HG03575 (cell line): ENCODE data around the gene PCIF1.

ENCODE experiments used
- ATAC-seq: cut with Tn5 transposase; IDR thresholded peaks from one replicate; pipeline ENCODE4 v1.9.1; 2021; ENCODE audit not compliant: unreplicated experiment, insufficient number of reproducible peaks, low FRiP score; ENCODE audit errors: extremely low read depth

Gene PCIF1

DNA sequence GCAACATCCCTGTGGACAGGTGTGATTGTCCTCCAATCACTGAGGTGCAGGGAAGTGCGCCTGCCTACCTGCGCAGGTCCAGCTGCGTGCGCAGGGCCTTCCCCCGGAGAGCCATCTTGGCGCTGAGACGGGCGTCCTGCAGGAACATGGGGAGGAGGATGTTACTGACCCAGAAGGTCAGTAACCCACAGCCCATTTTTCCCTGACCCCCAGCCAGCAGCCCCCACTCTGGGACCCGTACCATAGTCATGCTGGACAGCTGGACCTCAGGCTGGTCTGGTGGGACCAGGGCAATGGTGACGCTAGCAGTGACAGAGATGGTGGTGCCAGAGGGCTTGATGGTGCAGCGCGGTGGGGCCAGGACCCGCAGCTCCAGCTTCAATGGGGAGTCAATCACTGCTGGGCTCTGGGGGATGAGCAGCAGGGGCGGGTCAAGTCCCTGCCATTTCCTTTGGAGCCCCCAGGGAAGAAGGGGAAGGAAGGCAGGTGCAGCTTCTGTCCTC is 32.2 kb upstream of the PCIF1 start:
- no peak for ATAC-seq

DNA sequence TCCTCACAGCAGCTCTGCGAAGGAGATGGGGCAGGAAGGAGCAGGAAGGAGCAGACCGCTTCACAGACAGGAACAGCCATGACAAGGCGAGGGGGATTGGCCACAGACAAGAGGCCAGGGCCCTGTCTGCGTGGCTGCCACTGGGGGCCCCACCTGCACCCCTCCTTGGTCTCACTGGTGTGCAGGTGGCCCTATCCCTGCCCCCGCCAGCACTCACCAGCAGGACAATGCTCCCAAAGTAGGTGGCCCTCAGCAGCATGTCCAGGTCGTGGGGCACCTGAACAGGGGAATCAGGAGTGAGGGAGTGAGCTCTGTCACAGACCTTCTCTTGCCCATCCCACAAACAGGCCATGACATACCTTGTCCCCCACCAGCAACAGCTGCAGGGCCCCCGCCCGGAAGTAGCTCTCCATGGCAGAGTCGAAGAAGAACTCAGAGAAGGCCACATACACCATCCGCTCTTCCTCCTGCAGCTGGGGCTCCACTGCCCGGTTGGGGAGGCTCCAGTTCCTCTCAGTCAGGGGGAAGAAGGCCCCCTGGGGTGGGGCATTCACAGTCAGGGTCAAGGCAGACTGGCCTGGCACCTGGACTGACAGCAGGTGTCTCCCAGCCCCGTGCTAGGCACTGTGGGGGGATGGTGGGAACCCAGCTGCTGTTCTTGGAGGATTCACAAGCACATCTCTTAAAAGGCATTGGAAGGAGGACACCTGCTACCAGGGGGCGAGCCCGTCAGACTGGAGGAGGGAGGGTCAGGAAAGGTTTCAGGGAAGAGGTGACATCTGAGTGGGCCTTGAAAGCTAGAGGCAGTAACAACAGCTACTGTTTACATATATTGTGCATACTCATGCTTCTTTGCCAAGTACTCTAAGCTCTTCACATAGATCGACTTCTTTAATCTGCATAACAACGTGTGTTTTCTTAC is 29.6 kb upstream of the PCIF1 start:
- ATAC-seq, result no peak

DNA sequence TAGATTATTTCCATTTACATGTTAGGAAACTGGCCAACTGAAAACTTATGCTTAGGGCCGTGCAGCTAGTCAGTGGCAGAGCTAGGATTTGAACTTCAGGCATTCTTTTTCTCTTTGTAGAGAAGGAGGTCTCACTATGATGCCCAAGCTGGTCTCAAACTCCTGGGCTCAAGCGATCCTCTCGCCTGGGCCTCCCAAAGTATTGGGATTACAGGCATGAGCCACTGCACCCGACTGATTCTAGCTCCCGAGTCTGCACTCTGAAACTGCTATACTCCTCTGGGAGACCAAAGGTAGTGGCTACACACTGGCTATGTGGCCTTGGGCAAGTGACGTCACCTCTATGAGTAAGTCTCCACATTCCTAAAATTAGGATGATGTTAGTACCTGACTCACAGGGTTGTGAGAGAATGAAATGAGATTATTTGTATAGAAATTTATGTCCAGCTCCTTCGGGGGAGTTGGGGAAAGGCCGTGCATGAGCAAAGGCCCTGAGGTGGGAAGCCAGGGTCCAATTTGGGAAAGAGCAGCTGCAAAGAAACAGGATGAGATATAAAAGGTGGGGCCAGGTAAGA is 28.9 kb upstream of the PCIF1 start:
- ATAC-seq, result no peak

- ATAC-seq, result no peak
These were observed 27.1 kb upstream of the PCIF1 start for GRCh38 chr20:45907219-45907948.

- no peak for ATAC-seq
These were observed 26.4 kb upstream of the PCIF1 start for GRCh38 chr20:45908084-45908483.

GRCh38 chr20:45909336-45909808 is 25.1 kb upstream of the PCIF1 start:
- ATAC-seq, result no peak

DNA sequence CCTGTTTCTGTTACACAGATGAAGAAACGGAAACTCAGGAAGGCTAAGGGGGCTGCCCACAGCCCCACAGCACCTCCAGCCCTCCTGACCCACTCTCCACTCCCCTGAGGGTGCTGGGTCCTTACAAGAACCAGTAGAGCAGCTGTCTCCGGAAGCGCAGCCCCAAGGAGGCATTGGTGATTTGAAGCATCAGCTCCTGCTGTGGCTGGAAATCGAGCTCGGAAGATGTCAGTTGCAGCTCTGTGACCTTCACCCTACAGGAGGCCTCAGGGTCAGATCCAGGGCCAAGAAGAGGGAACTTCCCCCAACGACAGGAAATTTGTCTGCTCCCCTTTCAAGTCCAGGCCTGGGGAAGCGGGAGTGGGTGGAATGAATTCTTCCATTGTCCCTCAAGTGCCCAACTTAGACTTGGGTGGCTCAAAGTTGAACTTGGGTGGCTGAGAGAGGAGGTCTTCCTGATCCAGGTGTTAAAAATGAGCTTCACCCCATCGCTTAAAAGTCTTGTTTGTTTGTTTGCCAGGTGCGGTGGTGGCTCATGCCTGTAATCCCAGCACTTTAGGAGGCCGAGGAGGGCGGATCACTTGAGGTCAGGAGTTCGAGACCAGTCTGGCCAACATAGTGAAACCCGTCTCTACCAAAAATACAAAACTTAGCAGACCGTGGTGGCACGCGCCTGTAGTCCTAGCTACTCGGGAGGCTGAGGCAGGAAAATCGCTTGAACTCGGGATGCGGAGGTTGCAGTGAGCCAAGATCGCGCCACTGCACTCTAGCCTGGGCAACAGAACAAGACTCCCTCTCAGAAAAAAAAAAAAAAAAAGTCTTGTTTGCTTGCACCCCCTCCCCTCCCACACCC is 24.4 kb upstream of the PCIF1 start:
- ATAC-seq, result no peak

GRCh38 chr20:45910670-45911485 is 23.6 kb upstream of the PCIF1 start:
- peak; percentile 50 for ATAC-seq

DNA sequence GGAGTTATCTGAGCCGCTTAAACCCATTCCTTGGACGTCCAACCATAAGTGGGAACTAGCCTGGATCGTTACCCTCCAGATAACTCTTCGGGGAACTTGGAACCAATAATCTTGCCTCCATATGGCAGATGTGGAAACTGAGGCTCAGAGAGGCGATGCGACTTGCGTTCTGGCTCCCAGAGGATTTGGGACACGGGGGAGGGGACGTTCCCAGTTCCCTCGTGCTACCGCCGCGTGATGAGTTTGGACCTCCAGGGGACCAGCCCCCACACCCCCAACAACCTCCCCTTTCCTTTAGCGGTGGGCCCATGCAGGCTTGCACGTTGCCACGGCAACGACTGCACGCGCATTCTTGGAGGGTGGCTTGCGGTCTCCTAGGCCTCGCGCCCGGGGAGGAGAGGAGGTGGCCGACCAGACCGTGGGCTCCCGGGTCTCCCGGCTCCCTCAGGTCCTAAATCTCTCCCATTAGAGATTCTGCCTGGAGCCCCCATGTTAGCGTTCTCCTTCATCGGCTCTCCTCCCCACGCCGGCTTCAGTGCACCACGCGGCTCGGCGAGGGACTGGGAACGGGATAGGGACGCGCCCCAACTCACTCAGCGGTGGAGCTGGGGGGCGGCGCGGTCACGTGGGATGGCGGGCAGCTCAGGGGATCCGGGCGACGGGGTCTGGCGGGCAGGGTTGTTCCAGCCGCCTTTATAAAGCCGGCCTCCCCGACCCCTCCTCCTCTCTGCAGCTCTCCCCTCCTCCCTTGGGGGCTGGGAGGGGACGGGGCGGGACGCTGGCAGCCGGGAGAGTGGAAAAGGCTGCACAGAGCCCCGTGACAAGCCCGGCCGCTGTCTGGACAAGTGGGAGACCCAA is 22.8 kb upstream of the PCIF1 start, which contains the start of gene PLTP:
TSS of gene PLTP (minus strand) at position 670 of the 858 bp plus-strand sequence. CDS start 703 bp downstream, outside the sequence.
- no peak for ATAC-seq

GRCh38 chr20:45912344-45912682 is 22.2 kb upstream of the PCIF1 start:
- ATAC-seq, result no peak

- ATAC-seq, result no peak
These were observed 21.4 kb upstream of the PCIF1 start for GRCh38 chr20:45913116-45913515.

DNA sequence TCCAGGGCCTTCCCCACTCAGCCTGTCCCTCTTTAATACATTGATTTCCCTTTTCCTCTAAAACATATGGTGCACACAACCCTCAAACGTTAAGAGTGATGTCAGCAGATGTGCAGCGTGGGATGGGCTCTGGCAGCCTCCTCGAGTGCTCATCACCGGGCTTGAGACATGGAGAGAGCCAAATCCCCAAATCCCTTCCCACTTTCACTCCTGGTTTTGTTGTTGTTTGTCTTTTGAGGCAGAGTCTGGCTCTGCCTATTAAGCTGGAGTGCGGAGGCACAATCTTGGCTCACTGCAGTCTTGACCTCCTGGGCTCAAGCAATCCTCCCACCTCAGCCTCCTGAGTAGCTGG is 16.7 kb upstream of the PCIF1 start:
- no peak for ATAC-seq

GRCh38 chr20:45918182-45918737 is 16.2 kb upstream of the PCIF1 start:
- ATAC-seq, result no peak

DNA sequence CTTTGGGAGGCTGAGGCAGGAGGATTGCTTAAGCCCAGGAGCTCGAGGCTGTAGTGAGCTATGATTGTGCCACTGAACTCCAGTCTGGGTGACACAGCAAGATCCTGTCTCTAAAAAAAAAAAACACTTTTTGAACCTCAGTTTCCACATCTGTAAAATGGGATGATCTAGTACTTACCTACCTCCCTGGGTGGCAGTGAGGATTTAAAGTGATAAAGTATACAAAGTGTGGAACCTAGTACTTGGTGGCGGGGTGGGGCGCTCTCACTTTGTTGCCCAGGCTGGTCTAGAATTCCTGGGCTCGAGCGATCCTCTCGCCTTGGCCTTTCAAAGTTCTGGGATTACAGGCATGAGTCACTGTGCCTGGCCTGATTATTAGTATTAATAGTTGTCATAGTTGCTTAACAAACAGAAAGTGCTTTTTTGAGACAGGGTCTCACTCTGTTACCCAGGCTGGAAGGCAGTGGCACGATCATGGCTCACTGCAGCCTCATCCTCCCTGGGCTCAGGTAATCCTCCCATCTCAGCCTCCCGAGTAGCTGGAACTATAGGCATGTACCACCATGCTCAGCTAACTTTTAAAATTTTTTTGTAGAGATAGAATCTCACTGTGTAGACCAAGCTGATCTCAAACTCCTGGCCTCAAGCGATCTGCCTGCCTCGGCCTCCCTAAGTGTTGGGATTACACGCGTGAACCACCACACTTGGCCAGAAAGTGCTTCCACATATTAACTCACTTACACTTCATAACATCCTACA is 15.5 kb upstream of the PCIF1 start:
- ATAC-seq, result no peak

DNA sequence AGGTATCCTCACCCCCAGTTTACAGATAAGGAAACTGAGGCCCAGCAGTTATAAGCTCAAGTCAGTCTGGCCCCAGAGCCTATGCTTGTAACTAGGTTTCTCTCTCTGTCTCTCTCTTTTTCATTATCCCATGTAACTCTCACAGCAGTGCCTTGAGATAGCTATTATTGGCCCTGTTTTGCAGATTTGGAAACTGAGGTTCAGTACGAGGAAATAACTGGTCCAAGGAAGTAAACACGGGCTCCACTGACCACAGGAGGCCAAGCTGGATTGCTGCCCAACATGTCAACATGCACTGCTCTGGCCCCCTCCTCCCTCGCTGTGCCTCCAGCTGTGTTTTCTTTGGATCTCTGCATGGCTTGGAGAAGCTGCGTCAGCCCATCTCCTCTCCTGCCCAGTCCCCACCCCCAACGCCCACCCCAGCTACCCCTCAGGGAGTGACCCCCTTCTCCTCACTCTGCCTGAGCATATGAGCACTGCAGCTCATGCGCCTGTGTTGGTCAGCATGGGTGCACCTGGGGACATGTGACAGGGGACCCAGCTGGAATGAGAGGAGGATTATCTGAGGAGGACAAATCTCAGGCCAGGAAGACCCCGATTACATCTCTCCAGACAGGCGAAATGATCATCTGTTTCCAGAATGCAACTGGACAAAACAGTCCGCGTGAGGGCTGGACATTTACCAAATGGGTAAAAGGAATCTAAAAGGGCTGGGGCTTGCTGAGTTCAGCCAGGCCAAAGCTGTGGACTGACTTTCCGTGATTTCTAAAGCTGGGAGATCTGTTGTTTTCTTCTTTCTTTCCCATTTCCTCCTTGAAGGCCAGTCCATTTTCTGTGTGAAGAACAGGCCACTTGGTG is 14.7 kb upstream of the PCIF1 start:
- no peak for ATAC-seq
